Renal cortical epithelial cell (primary cell): ENCODE data around the gene ZNF444. TPM values are rescaled to one million over a fixed set of nuclear protein-coding genes. Genes with fewer than 3 reads are reported as not detected.

ENCODE experiments used
- DNase-seq: peaks from one replicate; pipeline ENCODE4 v3.0.0-alpha.2; 2011; ENCODE audit warnings: low read depth
- total RNA-seq: library from RNA; depleted of rRNA; stranded (reverse); fragments of >200 nt; gene quantifications from 2 replicates; pipeline ENCODE4 v1.2.3, GENCODE V29; 2014

The ZNF444 gene
- total RNA-seq, 1 donor from 2014 or later, result 28.2 TPM

DNA sequence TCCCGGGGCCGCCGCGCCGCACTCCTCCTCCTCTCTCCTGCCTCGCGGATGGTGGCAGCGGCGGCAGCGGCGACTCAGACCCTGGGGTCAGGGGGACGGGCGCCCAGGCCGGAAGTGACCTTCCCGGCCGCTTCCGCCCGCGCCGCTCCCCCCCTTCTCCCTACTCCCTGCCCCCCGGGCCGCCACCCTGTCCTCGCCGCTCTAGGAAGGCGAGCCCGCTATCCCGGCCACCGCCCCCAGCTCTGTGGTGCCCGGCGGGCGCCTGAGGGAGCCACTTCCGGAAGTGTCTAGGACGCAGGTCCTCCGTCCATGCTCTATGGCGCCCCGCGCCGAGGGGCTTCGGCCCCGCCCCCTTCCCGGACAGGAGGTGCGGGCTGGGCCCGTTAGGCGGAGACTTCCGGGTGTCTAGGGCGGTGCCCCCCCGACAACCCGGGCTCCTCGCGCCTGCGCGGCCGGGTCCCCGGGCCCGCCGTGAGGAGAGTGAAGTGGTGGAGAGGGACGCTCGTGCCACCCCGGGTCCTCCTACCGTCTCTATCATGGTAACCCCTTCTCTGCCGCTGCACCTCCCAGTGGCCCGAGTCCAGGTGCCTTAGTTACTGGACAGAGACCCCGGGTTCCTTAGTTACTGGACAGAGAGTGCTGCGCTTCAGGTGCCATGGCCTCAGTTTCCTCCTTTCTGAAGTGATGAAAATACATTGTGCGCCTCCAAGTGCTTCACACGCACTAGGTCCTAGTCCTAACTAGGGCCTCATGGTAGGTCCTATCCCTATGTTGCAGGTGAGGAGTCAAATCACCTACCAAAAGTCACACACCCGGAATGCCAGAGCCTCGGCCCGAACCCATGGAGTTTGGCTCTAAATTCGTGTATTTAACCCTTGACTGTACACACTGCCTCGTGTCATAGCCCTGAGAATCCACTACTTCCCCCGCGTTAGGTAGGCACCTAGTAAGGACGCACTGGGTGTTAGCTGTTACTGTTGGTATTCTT, 19.6 kb upstream of the ZNF444 start, which contains the start of gene ZNF787:
TSS of gene ZNF787 (minus strand) at position 116 of the 988 bp plus-strand sequence. CDS start 18,078 bp downstream, outside the sequence.
- peak; percentile 85 for DNase-seq

DNA sequence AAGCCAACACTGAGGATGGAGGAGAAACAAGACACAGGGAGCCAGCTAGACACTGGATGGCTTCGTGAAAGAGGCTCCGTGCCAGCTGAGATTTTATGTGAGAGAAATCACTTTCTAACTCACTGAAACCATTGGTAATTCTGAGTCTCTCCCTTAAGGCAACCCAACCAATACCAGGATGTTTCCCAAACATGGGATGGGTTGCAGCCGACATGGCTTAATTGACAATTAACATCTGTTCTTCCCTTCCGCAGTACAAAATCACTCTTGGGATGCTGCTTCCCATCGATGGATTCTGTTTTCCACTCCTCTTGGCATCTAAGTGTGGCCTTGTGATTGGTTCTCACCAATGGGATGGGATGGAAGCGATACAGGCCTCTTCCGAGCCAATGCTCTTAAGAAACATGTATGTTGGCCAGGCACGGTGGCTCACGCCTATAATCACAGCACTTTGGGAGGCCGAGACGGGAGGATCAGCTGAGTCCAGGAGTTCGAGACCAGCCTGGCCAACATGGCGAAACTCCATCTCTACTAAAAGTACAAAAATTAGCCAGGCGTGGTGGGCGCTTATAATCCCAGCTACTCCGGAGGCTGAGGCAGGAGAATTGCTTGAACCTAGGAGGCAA, 17.7 kb upstream of the ZNF444 start:
- no peak for DNase-seq

DNA sequence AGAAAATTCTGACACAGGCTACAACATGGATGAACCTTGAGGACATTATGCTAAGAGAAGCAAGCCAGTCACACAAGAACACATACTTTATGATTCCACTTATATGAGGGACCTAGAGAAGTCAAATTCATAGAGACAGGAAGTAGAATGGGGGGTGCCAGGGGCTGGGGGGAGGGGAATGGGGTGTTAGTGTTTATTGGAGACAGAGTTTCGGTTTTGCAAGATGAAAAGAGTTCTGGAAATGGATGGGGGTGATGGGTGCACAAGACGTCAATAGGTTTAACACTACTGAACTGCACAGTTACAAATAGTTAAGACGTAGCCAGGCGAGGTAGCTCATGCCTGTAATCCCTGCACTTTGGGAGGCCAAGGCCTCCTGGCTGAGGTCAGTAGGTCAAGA, 16.5 kb upstream of the ZNF444 start:
- DNase-seq, result no peak

DNA sequence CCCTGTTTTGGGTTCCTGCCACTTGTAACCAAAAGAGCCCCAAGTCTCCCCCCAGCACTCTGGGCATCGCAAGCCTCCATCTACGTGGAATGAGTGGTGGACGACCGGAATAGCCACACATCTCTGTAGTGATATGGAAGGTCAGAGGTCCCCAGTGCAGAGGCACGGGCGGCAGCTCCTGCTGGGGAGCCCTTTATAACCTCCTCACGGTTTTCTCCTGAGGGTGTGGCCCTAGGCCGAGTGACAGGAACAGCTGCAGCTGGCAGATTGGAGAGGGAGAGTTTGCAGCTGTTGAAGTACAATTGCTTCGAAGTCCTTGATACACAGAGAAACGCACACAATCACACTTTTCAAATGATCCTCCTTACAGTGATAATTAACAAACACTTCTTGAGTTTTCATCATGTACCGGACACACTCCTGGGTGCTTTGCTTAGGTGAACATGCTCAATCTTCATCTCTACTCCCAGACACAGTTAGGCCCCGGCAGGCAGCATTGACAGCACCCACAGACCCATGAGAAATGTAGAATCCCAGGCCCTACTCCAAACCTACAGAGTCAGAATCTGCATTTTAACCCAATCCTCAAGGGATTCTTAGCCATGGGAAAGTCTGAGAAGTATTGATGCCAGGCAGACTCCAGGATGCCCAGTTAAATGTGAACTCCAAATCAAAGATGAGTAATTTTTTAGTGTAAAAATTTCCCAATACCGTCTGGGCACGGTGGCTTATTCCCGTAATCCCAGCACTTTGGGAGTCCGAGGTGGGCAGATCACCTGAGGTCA, 15.1 kb upstream of the ZNF444 start:
- DNase-seq, result no peak

DNA sequence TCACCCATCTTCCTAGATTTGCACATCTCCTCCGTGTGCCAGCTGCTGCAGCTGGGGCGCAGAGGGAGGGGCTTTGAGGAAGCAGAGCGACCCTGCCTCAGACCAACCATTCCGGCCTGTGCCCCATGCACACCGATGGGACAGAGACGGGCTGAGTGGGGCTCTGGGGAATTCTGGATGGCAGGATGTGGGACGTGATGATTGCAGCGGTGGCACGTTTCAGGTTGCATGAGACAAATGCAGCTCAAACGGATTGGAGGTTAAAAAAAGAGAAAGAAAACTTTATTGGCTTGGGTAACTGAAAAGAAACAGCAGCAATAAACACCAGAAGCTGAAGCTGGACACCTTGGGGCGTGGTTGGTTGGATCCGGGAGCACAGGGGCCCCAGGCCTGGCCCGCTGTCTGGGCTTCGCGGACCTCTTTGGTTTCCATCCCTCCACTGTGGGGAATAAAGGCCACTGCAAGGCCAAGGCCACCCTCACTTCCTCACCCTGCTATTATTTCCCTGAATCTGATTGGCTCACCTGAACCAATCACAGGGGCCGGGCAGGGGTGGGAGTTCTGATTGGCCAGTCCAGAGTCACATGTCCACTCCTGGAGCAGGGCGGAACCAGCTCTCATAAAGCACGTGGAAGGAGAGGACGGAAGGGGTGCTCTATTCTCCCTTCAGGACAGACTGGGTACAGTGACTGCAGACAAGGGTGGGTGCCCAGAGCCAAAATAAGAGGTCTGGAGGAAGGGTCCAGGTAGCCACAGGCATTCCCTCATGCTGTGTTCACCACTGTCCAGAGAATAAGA, 13.9 kb upstream of the ZNF444 start:
- DNase-seq, result no peak

DNA sequence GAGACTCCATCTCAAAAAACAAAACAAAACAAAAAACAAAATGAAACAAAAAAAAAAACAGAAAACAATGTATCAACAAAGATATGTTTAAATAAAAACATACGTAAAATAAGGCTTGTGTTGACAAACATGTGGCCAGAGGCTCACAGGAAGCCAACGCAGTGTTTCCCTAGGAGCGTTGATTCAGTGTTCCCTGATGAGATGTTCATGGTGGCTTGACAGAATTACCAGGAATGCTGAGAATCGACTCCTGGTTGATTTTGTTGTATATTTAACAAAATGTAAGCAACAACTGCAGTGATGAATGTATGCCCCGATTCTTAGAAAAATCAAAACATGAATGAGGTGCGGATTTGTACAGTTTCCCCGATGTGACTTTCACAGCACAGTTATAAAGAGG, 11.1 kb upstream of the ZNF444 start:
- DNase-seq, result no peak

DNA sequence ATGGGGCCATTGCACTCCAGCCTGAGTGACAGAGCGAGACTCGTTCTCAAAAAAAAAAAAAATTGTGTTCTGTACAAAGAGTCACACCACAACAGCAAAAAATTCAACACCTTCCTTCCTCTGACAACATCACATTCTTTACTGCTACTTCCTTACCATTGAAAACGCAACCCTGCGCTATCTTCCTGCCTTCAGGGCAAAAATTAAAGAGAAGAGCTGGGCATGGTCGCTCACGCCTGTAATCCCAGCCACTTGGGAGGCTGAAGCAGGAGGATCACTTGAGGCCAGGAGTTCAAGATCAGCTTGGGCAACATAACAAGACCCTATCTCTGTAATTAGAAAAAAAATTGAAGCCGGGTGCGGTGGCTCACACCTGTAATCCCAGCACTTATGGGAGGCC, 9.4 kb upstream of the ZNF444 start:
- no peak for DNase-seq

DNA sequence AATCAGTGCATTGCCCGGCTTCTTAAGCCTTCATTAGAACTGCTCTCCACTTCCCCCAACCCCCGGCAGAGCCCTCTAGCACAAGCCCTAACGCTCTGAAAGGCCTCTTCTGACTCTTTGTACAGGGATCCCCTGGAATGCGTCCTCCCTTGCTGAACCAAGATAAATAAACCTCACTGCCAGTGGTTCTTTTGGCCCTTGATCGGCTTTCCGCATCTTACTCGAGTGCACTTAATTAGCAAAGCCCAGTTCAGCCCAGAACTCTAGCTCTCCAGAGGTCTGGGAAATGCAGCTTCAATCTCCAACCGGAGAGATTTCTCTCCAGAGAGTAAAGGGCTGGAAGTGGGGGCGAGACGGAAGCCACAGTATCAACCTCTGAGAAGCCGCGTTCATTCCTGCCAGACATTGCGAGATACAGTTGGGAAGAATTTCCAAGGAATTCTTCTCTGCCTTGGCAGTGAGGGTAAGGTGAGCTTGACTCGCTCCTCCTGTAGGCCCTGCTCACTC, 8.7 kb upstream of the ZNF444 start:
- no peak for DNase-seq

DNA sequence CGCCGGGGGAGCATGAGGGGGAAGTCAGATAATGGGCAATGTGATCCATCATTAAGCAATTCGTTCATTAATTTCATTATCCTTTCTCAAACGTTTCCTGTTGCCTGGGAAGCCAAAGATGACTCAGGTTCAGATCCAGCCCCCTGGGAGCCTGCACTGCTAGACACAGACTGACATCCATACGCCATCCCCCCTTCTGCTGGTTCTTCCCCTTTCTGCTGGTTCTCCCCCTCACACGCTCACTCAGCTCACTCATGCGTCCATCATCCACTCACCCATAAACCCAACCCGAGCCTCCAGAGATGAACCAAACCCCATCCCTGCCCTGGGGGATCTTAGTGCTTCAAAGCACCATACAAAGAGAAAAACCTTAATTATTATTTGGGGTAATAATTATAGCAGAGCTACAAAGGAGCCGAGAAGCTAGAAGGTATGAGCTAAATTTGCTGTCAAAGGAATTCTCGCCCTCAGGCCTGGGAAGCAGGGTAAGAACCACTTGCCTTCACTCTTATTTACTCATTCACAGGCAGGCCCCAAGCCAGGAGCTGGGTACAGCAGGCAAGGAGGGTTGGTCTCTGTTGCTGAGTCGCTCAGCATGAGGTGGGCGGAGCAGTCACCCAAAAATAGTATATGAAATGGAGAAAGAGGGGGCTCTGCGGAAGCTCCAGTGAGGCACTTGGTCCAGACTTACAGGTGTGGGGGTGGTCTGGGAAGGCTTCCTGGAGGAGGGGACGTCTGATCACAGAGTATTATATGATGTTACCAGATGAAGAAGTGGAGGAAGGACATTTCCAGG, 7.0 kb upstream of the ZNF444 start:
- peak; percentile 39 for DNase-seq

DNA sequence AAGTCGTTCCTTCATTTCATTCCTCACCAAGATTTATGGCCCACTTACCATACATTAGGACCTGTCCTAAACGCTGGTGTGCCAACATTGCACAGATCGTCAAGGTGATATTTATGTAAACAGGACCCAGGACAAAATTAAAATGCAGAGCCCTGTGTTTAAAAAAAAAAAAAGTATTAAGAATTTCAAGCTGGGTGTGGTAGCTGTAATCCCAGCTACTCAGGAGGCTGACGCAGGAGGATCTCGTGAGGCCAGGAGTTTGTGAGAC, 6.5 kb upstream of the ZNF444 start:
- no peak for DNase-seq

DNA sequence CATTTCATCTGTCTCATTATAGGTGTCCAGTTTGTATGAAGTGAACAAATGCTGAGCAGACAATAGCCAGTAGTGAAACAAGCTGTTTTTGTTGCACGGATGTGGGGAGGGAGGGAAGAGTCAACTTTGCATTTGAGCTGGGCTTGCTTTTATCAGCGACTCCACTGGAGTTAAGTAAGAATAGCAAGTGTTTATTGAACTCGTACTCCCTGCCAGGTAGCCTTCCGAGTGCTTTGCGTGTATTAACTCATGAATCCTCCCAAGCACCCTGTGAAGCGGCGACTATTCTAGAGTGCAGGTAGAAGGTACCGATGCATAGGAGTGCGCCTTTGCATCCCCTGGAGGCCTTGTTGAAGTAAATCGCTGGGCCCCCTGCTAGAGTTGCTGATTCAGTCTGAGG, 4.7 kb upstream of the ZNF444 start:
- no peak for DNase-seq

DNA sequence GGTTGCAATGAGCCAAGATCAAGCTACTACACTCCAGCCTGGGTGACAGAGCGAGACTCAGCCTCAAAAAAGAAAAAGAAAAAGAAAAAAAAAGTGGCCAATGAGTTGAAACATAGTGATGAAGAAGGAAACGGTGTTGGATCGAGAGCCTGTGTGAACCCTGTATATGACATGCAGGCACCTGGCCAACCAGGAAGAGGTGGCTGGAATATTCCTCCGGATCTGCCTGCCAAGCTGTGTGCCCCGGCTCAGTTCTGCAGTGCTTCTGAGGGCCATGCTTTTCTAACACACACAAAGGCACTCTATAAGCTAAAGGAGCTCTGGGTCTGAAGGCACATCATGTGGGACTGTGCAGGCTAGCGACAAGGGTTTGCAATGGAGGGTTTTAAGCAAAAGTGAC, 3.7 kb upstream of the ZNF444 start:
- DNase-seq, result no peak

DNA sequence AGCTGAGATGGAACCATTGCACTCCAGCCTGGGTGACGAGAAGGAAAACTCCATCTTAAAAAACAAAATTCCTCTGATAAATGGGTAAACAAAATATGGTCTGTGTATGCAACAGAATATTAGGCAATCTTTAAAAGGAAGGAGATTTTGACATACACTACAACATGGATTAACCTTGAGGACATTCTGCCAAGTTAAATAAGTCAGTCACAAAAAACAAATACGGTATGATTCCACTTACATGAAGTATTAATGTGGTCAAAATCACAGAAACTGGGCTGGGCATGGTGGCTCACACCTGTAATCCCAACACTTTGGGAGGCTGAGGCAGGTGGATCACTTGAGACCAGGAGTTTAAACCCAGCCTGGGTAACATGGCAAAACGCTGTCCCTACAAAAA, 3.0 kb upstream of the ZNF444 start:
- no peak for DNase-seq

DNA sequence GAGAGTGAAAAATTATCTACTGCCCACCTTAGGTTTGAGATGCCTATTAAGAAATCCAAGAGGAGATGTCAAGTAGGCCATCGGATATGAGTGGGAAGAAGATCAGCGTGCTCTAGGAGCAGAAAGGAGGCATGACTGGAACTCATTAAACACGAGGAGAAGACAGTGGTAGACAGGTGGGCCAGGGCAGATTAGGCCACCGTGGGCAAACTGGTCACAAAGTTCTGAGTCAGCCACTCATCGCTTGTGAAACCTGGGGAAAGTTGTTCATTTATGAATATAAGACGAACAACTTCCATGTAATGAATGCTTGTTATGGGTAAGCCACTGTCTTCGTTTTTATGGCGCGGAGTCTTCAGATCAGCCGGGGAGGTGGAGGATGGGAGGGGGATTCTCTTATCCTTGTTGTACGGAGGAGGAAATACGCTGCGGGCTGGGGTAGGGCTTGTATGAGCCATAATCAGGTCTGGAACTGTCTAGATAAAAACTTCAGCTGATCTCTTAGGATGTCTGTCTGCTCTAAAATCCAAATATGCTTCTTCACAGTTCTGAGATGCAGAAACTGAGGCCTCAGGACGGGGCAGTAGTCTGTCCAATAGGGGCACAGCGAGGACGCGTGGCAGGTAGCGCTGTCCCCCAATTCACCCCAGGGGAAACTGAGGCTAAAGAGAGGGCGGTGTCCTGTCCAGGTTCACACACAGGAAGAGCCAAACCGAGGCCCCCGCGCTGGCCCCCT, 1.1 kb upstream of the ZNF444 start:
- peak; percentile 54 for DNase-seq

DNA sequence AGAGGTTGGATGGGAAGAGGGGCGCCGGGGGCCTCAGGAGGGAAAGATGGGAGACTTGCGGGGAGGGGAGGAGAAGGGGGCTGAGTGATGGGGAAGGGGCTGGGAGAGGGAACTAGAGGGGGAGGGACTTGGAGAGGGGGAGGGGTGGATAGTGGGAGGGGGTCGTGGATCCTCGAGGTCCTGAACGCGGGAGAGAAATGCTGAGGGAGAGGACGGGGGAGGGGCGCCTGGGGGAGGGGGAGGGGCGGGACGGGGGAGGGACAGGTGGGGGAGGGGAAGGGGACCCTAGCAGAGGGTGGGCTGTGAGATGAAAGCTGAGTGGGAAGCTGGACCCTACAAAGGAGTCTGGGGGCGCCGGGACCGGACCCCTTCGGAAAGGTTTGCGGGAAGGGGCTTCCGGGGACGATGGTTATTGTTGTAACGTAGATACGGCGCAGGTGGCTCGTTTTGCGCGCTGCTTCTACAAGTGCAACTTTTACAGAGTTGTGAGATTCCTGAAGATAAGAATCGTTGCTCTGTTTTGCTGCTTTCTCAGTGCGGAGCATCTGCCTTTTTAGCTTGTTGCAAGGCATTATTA, 418 bp downstream of the ZNF444 start:
- DNase-seq, result no peak

DNA sequence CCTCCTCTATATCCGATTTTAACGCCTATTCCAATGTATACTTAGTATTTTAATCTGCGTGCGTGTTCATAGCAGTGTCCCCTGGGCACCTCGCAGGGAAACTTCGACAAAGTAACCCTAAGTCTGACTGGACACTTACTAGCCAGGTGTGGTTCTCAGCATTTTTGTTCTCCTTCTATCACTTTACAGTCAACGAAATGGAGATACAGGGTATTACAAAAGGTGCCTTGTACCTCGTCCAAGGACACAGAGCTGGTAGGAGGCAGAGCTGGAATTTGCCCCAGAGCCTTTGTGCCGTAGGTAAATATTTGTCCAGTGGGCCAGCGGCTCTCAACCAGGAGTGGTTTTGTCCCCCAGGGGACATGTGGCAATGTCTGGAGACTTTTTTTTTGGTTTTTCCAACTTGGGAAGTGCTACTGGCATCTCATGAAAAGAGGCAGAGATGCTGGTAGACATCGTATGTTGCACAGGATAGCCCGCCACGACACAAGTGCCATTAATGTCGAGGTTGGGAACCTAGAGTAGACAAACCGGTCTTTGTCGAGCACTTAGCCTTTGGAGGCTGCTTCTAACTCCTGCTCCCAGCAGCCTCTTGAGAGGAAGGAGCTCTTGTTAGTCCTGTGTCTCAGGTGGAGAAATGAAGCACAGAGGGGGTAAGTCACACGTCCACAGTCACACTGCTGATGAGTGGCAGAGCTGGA, 1.1 kb downstream of the ZNF444 start:
- DNase-seq, result no peak

DNA sequence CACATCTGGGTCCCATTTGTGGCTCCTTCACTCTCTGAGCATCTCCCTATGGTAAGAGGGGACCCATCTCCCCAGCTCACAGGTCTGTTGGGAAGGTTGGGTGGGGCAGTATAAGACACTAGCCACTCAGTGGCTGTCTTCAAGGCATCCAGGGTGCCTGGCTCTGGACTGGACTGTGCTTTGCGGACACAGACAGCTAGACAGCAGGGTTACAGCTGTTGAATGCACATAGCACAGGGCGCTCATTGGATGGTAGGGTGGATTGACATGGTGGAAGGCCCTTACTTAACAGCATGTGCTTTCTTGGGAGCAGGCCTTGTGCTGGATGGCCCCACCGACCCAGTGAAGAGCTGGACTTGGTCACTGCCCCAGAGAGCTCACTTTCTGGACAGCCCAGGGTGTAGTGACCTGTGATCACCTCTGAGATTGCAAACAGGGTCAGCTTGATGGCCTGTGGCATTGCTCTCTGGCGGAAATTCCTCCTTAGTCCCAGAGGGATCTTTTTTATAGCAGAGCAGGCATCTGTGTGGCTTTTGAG, 1.9 kb downstream of the ZNF444 start:
- DNase-seq, result no peak

DNA sequence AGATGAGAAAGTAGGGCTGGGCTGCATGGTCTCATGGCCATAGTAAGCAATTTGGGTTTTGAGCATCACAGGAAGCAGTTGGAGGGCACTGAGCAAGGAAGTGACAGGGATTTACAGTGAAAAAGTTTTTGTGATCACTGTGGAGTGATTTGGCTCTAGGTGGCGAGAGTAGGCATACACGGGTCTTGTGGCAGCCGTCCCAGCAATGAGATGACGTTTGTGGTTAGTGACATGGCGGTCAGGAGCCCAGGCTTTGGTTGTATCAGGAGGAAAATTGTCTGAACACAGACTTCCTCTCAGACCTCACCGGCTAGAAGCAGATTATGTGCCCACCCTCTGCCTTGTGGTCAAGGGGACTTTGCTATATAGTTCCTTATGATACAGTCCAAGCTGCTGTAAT, 3.3 kb downstream of the ZNF444 start:
- no peak for DNase-seq

DNA sequence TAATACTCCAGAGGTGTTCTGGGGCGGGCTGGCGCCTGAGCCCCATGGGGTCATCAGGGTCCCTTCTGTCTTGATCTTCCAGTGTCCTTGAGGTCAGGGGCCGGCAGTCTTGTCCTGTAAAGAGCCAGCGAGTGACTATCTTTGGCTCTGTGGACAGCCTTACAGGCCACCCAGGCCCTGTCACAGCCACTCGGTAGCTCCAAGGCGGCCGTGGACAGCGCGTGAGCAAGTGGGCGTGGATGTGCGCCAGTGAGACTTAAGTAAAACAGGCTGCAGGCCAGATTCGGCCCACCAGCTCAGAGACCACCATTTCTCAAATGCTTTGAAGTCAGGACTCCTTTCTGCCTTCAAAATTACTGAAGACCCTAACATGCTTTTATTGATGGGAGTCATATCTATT, 3.7 kb downstream of the ZNF444 start:
- DNase-seq, result no peak
